Left forelimb (tissue), 1 donor: ENCODE measurements around the gene MAL.
"Not testable (repeated sequence)": the region's sequence is repeated elsewhere in the genome, so short reads cannot be mapped to it uniquely, and the experiment has no call there.

ENCODE experiments used
- DNase-seq: peaks from one replicate; pipeline ENCODE4 v3.0.0-alpha.2; 2018; ENCODE audit warnings: low spot score

The MAL gene

GRCh38 chr2:95034221-95034620 lies 8.7 kb downstream of the MAL start:
- no peak for DNase-seq

DNA sequence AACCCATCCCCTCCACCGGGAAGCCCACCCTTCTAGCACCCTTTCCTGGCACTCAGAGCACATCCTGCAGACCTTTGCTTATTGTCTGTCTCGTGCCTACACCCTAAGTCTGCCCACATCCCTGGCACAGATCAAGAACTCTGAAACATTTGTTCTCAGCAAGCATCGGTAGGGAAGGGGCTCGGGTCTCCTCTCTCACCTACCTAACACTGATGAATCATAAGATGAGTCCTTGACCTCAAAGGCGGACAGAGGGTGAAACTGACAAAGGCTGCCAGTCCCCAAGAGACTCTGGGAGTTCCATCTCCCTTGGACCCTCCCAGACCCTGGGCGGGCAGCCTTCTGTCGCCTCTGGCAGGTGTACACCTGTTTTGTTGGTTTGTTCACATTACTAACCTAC lies 9.3 kb downstream of the MAL start:
- no peak for DNase-seq

- DNase-seq, result no peak
These were observed 11.3 kb downstream of the MAL start for GRCh38 chr2:95036596-95037383.

- DNase-seq, result no peak
These were observed 11.9 kb downstream of the MAL start for GRCh38 chr2:95037384-95037839.

- not testable (repeated sequence) for DNase-seq
These were observed 12.5 kb downstream of the MAL start for GRCh38 chr2:95037841-95038585.

DNA sequence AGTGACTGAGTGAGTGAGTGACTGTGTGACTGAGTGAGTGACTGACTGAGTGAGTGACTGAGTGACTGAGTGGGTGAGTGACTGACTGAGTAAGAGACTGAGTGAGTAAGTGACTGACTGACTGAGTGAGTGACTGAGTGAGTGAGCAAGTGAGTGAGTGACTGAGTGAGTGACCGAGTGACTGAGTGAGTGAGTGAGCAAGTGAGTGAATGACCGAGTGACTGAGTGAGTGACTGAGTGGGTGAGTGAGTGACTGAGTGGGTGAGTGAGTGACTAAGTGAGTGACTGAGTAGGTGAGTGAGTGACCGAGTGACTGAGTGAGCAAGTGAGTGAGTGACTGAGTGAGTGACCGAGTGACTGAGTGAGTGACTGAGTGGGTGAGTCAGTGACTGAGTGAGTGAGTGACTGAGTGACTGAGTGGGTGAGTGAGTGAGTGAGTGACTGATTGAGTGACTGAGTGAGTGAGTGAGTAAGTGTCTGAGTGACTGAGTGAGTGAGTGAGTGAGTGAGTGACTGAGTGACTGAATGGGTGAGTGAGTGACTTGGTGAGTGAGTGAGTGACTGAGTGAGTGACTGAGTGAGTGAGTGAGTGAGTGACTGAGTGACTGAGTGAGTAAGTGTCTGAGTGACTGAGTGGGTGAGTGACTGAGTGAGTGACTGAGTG lies 13.3 kb downstream of the MAL start:
- no peak for DNase-seq

GRCh38 chr2:95039363-95039762 lies 13.9 kb downstream of the MAL start:
- DNase-seq, result no peak

- no peak for DNase-seq
These were observed 14.5 kb downstream of the MAL start for GRCh38 chr2:95039978-95040377.

- no peak for DNase-seq
These were observed 14.9 kb downstream of the MAL start for GRCh38 chr2:95040426-95040825.

DNA sequence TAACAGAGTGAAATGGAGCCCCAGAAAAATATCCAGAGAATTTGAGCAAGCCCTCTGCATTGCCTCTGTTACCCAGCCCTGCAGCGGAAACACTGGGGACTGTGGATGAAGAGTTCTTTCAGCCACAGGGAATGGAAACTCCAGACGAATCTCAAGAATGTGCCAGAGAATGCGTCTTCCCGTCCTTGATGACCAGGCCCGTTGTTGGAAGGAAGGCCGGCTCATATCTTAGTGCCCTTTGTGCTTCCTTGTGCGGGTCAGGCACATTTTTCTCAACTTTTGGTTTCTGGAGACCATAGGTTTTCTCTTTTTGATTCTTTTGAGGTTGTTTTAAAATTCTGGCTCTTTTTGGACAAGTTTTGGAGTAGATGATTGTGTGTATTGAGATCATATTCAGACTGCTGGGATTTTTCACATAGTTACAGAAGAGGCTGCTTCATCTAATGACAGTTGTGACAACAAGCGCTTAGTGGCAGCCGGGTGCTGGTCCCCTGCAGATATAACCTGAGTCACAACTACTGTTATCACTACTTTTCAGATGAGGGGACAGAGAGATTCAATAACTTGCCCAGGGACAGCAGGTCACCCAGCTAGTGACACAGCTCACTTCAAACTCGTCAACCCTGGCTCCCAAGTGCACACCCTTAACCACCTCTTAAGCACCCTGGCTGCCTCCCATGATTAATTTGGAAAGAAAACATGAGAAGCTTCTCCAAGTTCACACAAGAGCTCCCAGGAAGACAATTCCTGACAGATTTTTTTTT lies 15.7 kb downstream of the MAL start:
- DNase-seq, result no peak

GRCh38 chr2:95041824-95042442 lies 16.4 kb downstream of the MAL start:
- no peak for DNase-seq

- no peak for DNase-seq
These were observed 17.2 kb downstream of the MAL start for GRCh38 chr2:95042472-95043271.

DNA sequence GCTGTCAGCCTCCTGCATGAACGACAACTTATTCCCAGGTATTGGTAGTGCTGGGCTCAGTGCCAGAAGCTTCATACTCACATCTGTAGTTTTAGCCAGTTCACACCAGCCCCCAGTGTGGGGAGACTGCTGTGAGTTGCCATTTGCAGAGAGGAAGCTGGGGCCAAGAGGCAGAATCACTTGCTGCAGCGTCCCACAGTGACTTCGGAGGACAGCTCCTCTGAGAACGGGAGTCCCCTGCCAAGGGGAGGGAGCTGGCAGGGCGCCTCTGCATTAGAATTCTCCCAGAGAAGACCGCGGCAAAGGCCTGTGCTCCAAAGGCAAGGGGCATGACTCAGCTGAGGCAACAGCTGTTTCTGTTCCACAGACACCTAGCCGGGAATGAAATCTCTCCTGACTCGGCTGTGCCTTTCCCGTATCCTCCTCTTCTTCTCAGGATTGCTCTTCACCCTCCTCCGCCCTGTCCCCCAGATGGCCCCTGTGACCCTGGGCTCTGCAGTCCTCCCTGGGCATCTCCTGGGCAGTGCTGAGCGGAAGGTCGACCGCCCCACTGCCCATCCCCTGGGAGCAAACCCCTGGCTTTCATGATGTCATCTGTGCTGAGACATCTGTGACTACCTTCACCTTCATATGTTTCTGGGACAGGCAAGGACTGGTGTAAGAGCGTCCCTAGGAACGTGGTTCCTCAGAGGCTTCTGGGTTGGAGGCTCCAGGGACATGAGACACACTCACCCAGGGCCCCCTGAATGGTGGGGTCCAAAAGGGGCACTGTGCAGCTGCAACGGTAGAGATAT lies 18.0 kb downstream of the MAL start:
- DNase-seq, result peak; percentile 76

- no peak for DNase-seq
These were observed 19.1 kb downstream of the MAL start for GRCh38 chr2:95044601-95045000.

DNA sequence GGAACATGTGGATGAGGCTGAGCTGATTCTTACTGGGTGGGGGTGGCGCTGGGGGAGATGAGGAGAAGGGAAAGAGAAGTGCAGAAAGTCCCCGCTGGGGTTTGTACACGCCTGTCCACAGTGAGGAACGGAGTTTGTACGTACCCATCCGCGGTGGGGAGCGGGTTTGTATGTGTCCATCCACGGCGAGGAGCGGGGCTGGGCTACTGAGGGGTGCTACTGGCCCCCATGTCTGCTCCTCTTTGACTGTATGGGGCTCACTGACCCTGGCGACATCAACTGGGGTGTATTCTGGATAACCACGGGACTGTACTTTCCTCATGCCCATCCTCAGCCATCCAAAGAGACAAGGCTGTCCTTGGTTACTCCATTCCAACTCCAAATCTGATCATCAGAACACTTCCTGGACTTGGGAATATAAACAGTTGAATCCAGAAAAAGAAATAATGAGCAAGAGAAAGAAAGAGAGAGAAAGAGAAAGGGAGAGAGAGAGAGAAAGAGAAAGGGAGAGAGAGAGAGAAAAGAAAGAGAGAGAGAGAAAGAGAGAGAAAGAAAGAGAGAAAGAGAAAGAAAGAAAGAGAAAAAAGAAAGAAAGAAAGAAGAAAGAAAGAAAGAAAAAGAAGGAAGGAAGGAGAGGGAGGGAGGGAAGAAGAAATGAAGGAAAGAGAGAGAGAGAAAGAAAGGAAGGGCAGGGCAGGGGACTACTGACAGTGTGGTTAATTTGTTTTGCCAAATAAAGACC lies 21.0 kb downstream of the MAL start:
- DNase-seq, result no peak

GRCh38 chr2:95047629-95048510 lies 22.4 kb downstream of the MAL start:
- no peak for DNase-seq

GRCh38 chr2:95048825-95049682 lies 23.5 kb downstream of the MAL start:
- no peak for DNase-seq

GRCh38 chr2:95049683-95049955 lies 24.1 kb downstream of the MAL start:
- no peak for DNase-seq
